ENCODE data around the gene KIAA1614.

GRCh38 chr1:180918519-180918918 is 5.8 kb downstream of the KIAA1614 start:
- TF ChIP-seq, protein P1, sequence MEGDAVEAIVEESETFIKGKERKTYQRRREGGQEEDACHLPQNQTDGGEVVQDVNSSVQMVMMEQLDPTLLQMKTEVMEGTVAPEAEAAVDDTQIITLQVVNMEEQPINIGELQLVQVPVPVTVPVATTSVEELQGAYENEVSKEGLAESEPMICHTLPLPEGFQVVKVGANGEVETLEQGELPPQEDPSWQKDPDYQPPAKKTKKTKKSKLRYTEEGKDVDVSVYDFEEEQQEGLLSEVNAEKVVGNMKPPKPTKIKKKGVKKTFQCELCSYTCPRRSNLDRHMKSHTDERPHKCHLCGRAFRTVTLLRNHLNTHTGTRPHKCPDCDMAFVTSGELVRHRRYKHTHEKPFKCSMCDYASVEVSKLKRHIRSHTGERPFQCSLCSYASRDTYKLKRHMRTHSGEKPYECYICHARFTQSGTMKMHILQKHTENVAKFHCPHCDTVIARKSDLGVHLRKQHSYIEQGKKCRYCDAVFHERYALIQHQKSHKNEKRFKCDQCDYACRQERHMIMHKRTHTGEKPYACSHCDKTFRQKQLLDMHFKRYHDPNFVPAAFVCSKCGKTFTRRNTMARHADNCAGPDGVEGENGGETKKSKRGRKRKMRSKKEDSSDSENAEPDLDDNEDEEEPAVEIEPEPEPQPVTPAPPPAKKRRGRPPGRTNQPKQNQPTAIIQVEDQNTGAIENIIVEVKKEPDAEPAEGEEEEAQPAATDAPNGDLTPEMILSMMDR (conservative IDR thresholded peaks at IDR 0.05): no peak
- TF ChIP-seq EZH2 (IDR thresholded peaks at IDR 0.05; ENCODE audit: low read depth): no peak

Measured in PC-9 (cell line).